OCI-LY3 (cell line): ENCODE results near the gene BMERB1.

Experiments used
- H2AFZ ChIP-seq: fragments of 200-600, 300-600 bp; shearing (Covaris generic); 2 replicates; pipeline ENCODE4 v1.6.0; 2014; ENCODE audit warnings: antibody characterized with exemption, low read depth, low read length
- H3K27ac ChIP-seq: fragments of 200-600, 300-600 bp; sonication (generic); 2 replicates; pipeline ENCODE4 v1.5.1; 2014; ENCODE audit warnings: mild to moderate bottlenecking, low read length, moderate library complexity, mixed read lengths
- H3K27me3 ChIP-seq: fragments of 200-600, 300-600 bp; sonication (generic); 2 replicates; pipeline ENCODE4 v1.6.1; 2014; ENCODE audit warnings: low read depth, low read length, mixed read lengths
- H3K36me3 ChIP-seq: fragments of 200-600, 300-600 bp; sonication (generic); replicated peaks from 2 replicates; pipeline ENCODE3; 2014; ENCODE audit warnings: low read depth, low read length, mixed read lengths
- H3K4me1 ChIP-seq: fragments of 300-600, 200-600 bp; sonication (generic); 2 replicates; pipeline ENCODE4 v1.6.1; 2014; ENCODE audit warnings: low read length, mixed read lengths
- H3K4me2 ChIP-seq: fragments of 200-600, 300-600 bp; sonication (generic); 2 replicates; pipeline ENCODE4 v1.6.1; 2014; ENCODE audit warnings: low read length, mixed read lengths
- H3K4me3 ChIP-seq: fragments of 300-600, 200-600 bp; sonication (generic); 2 replicates; pipeline ENCODE4 v1.5.1; 2014; ENCODE audit warnings: antibody characterized with exemption, mild to moderate bottlenecking, low read length, moderate library complexity
- H3K79me2 ChIP-seq: fragments of 300-600, 200-600 bp; shearing (Covaris generic); 2 replicates; pipeline ENCODE4 v1.6.1; 2014; ENCODE audit warnings: mild to moderate bottlenecking, low read length, mixed read lengths
- H3K9ac ChIP-seq: fragments of 300-600, 200-600 bp; shearing (Covaris generic); 2 replicates; pipeline ENCODE4 v1.6.0; 2014; ENCODE audit warnings: mild to moderate bottlenecking, low read length, moderate library complexity
- H3K9me3 ChIP-seq: fragments of 200-600, 300-600 bp; shearing (Covaris generic); 2 replicates; pipeline ENCODE4 v1.6.1; 2014; ENCODE audit warnings: low read length, mixed read lengths; ENCODE audit not compliant: insufficient read depth
- H4K20me1 ChIP-seq: fragments of 200-600, 300-600 bp; sonication (generic); 2 replicates; pipeline ENCODE4 v1.6.1; 2016; ENCODE audit warnings: low read length, mixed read lengths; ENCODE audit not compliant: insufficient read depth
- EZH2phosphoT487 ChIP-seq: fragments of 200-600 bp; shearing (Covaris generic); IDR thresholded peaks from 2 replicates; pipeline ENCODE4 v1.6.1; 2018; ENCODE audit warnings: antibody characterized with exemption, mixed run types, low read depth
- TF ChIP-seq, protein P1 (sequence below): fragments of 200-600, 300-600 bp; sonication (generic); IDR thresholded peaks from 2 replicates; pipeline ENCODE4 v1.5.1; 2014; ENCODE audit warnings: antibody characterized with exemption, low read length, low read depth

Gene BMERB1

DNA sequence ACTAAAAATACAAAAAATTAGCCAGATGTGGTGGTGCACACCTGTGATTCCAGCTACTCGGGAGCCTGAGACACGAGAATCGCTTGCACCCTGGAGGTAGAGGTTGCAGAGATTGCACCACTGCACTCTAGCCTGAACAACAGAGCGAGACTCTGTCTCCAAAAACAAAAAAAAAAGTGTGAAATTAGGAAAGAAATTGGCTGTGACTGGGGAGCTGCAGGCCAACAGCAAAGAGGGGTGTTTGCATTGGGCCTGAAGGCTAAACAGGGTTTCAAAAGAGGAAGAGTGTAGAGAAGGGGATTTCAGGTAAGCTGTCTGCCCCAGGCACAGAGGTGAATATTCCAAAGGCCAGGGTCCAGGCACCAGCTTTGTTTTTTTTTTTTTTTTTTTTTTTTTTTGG, 9.4 kb downstream of the BMERB1 start:
- Histone ChIP-seq H3K9ac (no peak overlapping the region), H3K4me1 (no peaks in the 10 kb centered on the region), H3K27me3 (no peaks in the 10 kb centered on the region; the same call in 1 of the 2 replicates), H3K9me3 (no peaks in the 10 kb centered on the region), H3K4me2 (no peak overlapping the region), H3K27ac (no peak overlapping the region), H2AFZ (no peak overlapping the region), H3K36me3 (no peaks in the 10 kb centered on the region), H4K20me1 (no peaks in the 10 kb centered on the region), H3K4me3 (no peak overlapping the region), H3K79me2 (no peaks in the 10 kb centered on the region)
- TF ChIP-seq, protein P1, sequence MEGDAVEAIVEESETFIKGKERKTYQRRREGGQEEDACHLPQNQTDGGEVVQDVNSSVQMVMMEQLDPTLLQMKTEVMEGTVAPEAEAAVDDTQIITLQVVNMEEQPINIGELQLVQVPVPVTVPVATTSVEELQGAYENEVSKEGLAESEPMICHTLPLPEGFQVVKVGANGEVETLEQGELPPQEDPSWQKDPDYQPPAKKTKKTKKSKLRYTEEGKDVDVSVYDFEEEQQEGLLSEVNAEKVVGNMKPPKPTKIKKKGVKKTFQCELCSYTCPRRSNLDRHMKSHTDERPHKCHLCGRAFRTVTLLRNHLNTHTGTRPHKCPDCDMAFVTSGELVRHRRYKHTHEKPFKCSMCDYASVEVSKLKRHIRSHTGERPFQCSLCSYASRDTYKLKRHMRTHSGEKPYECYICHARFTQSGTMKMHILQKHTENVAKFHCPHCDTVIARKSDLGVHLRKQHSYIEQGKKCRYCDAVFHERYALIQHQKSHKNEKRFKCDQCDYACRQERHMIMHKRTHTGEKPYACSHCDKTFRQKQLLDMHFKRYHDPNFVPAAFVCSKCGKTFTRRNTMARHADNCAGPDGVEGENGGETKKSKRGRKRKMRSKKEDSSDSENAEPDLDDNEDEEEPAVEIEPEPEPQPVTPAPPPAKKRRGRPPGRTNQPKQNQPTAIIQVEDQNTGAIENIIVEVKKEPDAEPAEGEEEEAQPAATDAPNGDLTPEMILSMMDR: no peak

DNA sequence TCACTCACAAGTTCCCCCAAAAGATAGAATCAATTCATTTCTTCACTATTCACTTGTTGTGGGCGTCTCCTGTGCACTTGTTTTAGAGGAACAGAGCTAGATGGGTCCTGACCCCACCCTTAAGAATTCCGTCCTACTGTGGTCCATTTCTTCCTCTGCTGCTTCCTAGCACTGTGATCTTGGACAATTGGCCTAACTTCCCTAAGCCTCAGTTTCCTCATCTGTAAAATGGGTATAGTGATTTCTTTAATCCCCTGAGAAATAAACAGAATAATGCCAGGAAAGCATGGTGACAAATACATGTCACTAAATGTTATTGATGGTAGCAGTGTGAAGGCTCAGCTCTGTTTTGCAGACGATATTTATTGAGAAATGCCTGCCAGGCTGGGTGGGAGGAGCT, 9.9 kb downstream of the BMERB1 start:
- Histone ChIP-seq H3K79me2 (no peaks in the 10 kb centered on the region), H3K27ac (no peak overlapping the region), H3K9ac (no peak overlapping the region), H3K27me3 (no peaks in the 10 kb centered on the region; the same call in 1 of the 2 replicates), H4K20me1 (no peaks in the 10 kb centered on the region), H3K36me3 (no peaks in the 10 kb centered on the region), H2AFZ (no peak overlapping the region), H3K4me3 (no peak overlapping the region), H3K9me3 (no peaks in the 10 kb centered on the region), H3K4me1 (no peaks in the 10 kb centered on the region), H3K4me2 (no peak overlapping the region)
- TF ChIP-seq, protein P1: no peak
- TF ChIP-seq EZH2phosphoT487: no peak

DNA sequence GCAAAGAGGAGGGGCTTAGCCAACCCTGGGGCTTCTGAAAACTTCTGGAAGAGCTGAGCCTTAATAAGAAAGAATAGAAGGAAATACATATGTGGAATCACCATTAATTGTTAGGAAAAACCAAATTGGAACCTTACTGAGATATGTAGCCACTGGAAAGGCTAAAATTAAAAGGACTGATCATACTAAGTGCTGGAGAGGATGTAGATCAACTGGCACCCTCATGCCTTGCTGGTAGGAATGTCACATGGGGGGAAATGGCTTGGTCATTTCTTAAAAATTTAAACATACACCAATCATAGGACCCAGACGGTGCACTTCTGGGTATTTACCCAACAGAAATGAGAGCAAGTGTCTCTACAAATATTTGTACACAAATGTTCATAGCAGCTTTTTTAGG, 11.1 kb downstream of the BMERB1 start:
- no peak for TF ChIP-seq EZH2phosphoT487
- TF ChIP-seq, protein P1: no peak
- H3K79me2 ChIP-seq: no peaks in the 10 kb centered on the region

DNA sequence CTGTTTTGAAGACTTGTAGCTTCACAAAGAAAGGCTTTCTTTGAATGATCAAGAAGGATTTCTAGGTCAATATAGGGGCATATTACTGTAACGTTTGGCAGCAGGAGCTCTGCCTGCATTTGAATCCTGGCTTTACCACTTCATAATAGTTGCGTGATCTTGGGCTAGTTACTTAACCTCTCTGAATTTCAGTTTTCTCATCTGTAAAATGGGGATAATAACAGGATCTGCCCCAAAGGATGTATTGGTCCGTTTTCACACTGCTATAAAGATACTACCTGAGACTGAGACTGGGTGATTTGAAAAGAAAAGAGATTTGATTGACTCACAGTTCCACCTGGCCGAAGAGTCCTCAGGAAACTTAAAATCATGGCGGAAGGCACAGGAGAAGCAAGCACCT, 12.5 kb downstream of the BMERB1 start:
- Histone ChIP-seq H3K9ac (no peak overlapping the region), H3K4me1 (no peaks in the 10 kb centered on the region), H2AFZ (no peak overlapping the region), H3K9me3 (no peaks in the 10 kb centered on the region), H3K79me2 (no peaks in the 10 kb centered on the region), H3K27me3 (no peaks in the 10 kb centered on the region; the same call in 1 of the 2 replicates), H3K36me3 (no peaks in the 10 kb centered on the region), H4K20me1 (no peaks in the 10 kb centered on the region), H3K4me3 (no peak overlapping the region), H3K4me2 (no peak overlapping the region), H3K27ac (no peak overlapping the region)
- TF ChIP-seq, protein P1: no peak
- no peak for TF ChIP-seq EZH2phosphoT487

More for the DNA sequence above, 11.1 kb downstream of the BMERB1 start:
- no peak overlapping the region for H3K9ac ChIP-seq
- no peaks in the 10 kb centered on the region for H4K20me1 ChIP-seq
- no peak overlapping the region for H3K4me3 ChIP-seq
- H2AFZ ChIP-seq: no peak overlapping the region
- H3K27me3 ChIP-seq: no peaks in the 10 kb centered on the region; the same call in 1 of the 2 replicates
- no peaks in the 10 kb centered on the region for H3K36me3 ChIP-seq
- no peak overlapping the region for H3K4me2 ChIP-seq
- no peaks in the 10 kb centered on the region for H3K4me1 ChIP-seq
- no peak overlapping the region for H3K27ac ChIP-seq
- H3K9me3 ChIP-seq: no peaks in the 10 kb centered on the region
